Ramos (cell line): ENCODE measurements around the gene MYBPC1.
"Not testable (repeated sequence)": the region's sequence is repeated elsewhere in the genome, so short reads cannot be mapped to it uniquely, and the experiment has no call there.

Experiments
- in situ Hi-C: fragments of 300-500 bp; cut with MboI; formaldehyde crosslinking; loops from one replicate; pipeline ENCODE4 v1.14.3; 2022; ENCODE audit warnings: low sequenced_read_pairs; ENCODE audit not compliant: unreplicated experiment

MYBPC1 gene

GRCh38 chr12:101594700-101595099, at the start of gene MYBPC1:
MYBPC1 (plus strand) TSS chr12:101594971; CDS start chr12:101595071, 100 bp downstream.
- in situ Hi-C loops: no loop called here

- in situ Hi-C loops: no loop called here
Measured at GRCh38 chr12:101551362-101552114, 43.2 kb upstream of the MYBPC1 start.

- in situ Hi-C loops: no loop called here
Measured at GRCh38 chr12:101552277-101552676, 42.5 kb upstream of the MYBPC1 start.

- in situ Hi-C loops: no loop called here
Measured at GRCh38 chr12:101557094-101557493, 37.7 kb upstream of the MYBPC1 start.

GRCh38 chr12:101558726-101559125, 36.0 kb upstream of the MYBPC1 start:
- in situ Hi-C loops: not testable (repeated sequence)

GRCh38 chr12:101563212-101563611, 31.6 kb upstream of the MYBPC1 start:
- in situ Hi-C loops: no loop called here

- in situ Hi-C loops: no loop called here
Measured at GRCh38 chr12:101564912-101565311, 29.9 kb upstream of the MYBPC1 start.

- in situ Hi-C loops: no loop called here
Measured at GRCh38 chr12:101566318-101566717, 28.5 kb upstream of the MYBPC1 start.

GRCh38 chr12:101567918-101568317, 26.9 kb upstream of the MYBPC1 start:
- in situ Hi-C loops: no loop called here

GRCh38 chr12:101570047-101570446, 24.7 kb upstream of the MYBPC1 start:
- in situ Hi-C loops: no loop called here

- in situ Hi-C loops: no loop called here
Measured at GRCh38 chr12:101571105-101571504, 23.7 kb upstream of the MYBPC1 start.

- in situ Hi-C loops: no loop called here
Measured at GRCh38 chr12:101573743-101574142, 21.0 kb upstream of the MYBPC1 start.

- in situ Hi-C loops: no loop called here
Measured at GRCh38 chr12:101578417-101578816, 16.4 kb upstream of the MYBPC1 start.

- in situ Hi-C loops: no loop called here
Measured at GRCh38 chr12:101581190-101581589, 13.6 kb upstream of the MYBPC1 start.

GRCh38 chr12:101582937-101583336, 11.8 kb upstream of the MYBPC1 start:
- in situ Hi-C loops: no loop called here

- in situ Hi-C loops: no loop called here
Measured at GRCh38 chr12:101590383-101590782, 4.4 kb upstream of the MYBPC1 start.

GRCh38 chr12:101591781-101592180, 3.0 kb upstream of the MYBPC1 start:
- in situ Hi-C loops: no loop called here

- in situ Hi-C loops: no loop called here
Measured at GRCh38 chr12:101592448-101592847, 2.3 kb upstream of the MYBPC1 start.

- in situ Hi-C loops: no loop called here
Measured at GRCh38 chr12:101592921-101593320, 1.9 kb upstream of the MYBPC1 start.

GRCh38 chr12:101596172-101596571, 1.4 kb downstream of the MYBPC1 start:
- in situ Hi-C loops: no loop called here

GRCh38 chr12:101597164-101597563, 2.4 kb downstream of the MYBPC1 start:
- in situ Hi-C loops: no loop called here

GRCh38 chr12:101598483-101598882, 3.7 kb downstream of the MYBPC1 start:
- in situ Hi-C loops: no loop called here
